HG03378 (cell line): ENCODE results near the gene C9orf85.
"Not testable (repeated sequence)": the region's sequence is repeated elsewhere in the genome, so short reads cannot be mapped to it uniquely, and the experiment has no call there.

Source experiments
- ATAC-seq: cut with Tn5 transposase; IDR thresholded peaks from one replicate; pipeline ENCODE4 v1.9.1; 2021; ENCODE audit warnings: mild to moderate bottlenecking, moderate library complexity; ENCODE audit not compliant: unreplicated experiment

C9orf85 gene

DNA sequence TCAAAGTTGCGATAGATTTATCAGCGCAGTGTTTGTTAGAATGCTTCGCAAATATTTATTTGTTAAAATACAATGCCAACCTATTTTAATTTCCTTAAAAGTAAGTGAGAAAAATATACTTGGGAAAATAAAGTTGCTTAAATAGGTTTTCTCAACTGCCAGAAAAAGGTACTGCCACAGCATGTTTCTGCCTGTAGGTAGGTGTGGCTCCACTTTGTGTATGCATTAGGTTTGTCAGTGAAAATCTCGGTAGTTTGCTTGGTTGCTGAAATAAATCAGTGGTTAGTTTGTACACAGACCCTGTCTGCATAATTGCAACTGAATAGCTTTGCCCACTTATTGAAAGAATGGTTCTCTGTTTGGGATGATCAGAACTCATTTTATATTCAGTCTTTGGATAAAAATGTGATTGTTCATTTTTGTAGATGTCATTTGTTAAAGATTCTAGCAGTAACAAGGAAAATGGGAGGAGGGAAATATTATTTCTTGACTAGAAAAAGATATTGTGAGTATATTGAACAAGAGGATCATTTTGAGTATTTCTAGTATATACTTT lies 25.7 kb downstream of the C9orf85 start:
- ATAC-seq, result no peak

DNA sequence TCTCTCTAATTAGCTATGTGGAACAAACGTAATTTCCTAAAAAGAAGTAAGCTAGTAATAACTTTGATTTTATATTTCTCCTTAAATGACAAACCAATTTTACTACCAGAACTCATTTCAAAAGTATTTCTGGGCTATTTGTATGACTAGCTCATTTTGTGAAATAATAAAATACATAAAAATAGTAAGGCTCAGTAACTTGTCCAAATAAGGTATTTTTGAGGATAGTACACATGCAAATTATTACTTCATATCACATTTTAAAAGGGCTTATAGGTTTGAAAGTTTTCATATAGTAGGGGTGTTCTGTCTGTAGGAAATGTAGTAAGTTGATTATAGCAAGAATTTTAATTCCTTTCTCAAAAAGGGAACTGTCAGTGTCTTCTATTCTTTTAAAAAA lies 26.5 kb downstream of the C9orf85 start:
- ATAC-seq, result no peak

DNA sequence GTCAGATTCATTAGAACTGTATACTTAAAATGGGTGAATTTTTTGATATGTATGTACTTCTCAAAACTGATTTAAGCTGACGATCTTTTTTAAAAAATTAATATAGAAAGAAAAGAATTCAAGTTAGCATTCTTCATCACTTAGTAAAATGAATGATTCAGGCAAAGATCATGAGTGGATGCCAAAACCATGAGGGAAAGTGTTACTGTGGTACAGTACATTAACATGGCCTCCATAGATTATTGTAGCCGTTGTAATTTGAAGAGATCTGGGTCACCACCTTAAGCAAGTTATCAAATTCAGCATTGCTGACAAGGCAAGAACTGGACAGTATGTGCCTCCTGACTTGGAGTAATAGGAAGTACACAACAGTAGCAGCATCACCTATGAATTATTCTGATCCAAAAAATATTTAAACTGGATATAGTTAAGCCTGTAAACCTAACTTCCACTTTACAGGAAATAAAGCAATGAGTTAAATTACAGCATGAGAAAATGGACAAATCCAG lies 29.7 kb downstream of the C9orf85 start:
- ATAC-seq, result no peak

GRCh38 chr9:71941998-71942567 lies 30.6 kb downstream of the C9orf85 start:
- ATAC-seq, result no peak

- ATAC-seq, result no peak
Measured at GRCh38 chr9:71944754-71945375, 33.4 kb downstream of the C9orf85 start.

GRCh38 chr9:71954652-71955051 lies 43.2 kb downstream of the C9orf85 start:
- ATAC-seq, result not testable (repeated sequence)

- ATAC-seq, result no peak
Measured at GRCh38 chr9:71955300-71955915, 44.0 kb downstream of the C9orf85 start.

DNA sequence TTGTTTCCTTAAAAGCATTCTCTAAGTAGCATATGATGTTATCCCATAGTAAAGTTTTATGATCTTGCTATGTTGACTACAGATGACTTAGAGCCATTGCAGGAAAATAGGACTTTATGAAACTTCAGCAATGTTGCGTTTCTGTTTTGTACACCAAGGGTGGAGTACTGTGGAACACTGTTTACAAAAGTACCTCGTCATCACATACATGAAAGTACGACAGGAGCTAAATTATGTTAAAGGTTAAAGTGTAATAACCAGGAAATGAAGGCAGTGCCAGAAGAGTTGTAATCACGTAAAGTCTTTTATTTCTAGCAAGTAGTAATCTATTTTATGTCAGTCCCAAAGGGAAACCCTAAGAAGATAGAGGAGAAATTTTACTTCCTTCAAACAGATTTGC lies 50.9 kb downstream of the C9orf85 start:
- ATAC-seq, result no peak

- not testable (repeated sequence) for ATAC-seq
Measured at GRCh38 chr9:71963471-71963996, 52.1 kb downstream of the C9orf85 start.

DNA sequence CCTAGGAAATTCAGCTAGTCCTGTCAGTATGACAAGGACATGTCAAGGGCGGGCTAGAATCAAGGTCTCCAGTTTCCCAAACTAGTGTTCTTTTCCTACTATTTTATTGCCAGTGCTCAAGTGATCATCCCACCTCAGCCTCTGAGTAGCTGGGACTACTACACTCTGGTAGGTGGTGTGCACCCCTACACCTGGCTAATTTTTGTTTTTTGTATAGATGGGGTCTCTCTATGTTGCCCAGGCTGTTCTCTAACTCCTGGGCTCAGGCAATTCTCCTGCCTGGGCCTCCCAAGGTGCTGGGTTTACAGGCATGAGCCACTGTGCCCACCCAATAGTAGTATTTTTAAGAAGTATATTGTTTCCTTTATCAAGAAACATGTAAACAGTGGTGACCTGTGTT lies 54.0 kb downstream of the C9orf85 start:
- no peak for ATAC-seq

- ATAC-seq, result no peak
Measured at GRCh38 chr9:71966601-71967000, 55.2 kb downstream of the C9orf85 start.

DNA sequence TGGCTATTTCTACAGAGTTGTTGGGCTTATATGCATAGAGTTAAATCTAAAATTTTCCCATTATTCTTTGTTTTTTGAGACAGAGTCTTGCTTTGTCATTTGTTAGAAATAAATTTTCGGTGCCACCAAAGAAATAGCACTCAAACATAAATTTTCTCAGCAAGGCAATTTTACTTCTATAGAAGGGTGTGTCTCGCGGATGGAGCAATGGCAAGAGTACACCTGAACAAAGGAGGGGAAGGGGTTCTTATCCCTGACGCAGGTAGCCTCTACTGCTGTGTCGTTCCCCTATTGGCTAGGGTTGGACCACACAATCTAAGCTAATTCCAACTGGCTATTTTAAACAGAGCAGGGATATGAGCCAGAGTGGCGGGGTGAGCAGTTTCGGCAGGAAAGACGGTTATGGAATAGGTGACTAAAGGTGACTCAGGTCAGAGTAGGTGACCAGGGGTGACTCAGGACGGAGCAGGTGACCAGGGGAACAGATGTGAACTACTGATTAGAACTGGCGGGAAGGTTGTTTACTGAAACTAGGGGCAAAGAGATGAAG lies 57.2 kb downstream of the C9orf85 start:
- no peak for ATAC-seq

DNA sequence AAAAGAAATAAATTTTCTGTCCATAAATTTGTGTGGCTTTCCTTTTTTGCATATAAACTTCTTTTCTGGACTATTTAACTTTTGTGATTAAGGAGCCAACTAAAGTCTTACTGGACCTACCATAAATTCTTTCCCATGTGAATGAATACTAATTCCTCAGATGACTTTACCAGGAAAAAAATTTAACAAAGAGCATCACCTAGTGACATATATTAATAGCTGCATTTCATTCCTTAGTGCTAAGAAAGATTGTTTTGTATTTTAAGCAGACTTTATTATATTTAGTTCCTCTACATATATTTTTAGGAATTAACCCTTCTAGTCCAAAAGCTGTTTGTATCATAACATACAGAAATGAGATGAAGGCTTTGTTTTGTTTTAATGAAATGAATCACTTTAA lies 64.4 kb downstream of the C9orf85 start:
- ATAC-seq, result no peak

DNA sequence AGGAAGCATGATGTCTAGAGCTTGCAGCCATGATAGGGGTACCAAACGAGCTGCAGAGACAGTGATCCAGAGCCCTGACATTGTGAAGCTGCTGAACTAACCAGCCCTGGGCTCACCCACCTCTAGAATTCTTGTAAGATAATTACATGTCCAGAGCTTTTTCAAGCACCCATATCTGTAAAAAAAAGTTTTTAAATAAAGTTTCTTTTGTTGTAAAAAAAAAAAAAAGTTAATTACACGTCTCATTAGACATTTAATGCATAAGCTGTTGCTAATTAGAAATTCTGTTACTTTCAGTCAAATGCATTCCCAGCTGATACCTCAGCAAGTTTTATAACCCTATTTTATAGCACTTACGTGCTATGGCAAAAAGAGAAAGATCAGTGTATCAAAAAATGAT lies 65.6 kb downstream of the C9orf85 start:
- no peak for ATAC-seq

DNA sequence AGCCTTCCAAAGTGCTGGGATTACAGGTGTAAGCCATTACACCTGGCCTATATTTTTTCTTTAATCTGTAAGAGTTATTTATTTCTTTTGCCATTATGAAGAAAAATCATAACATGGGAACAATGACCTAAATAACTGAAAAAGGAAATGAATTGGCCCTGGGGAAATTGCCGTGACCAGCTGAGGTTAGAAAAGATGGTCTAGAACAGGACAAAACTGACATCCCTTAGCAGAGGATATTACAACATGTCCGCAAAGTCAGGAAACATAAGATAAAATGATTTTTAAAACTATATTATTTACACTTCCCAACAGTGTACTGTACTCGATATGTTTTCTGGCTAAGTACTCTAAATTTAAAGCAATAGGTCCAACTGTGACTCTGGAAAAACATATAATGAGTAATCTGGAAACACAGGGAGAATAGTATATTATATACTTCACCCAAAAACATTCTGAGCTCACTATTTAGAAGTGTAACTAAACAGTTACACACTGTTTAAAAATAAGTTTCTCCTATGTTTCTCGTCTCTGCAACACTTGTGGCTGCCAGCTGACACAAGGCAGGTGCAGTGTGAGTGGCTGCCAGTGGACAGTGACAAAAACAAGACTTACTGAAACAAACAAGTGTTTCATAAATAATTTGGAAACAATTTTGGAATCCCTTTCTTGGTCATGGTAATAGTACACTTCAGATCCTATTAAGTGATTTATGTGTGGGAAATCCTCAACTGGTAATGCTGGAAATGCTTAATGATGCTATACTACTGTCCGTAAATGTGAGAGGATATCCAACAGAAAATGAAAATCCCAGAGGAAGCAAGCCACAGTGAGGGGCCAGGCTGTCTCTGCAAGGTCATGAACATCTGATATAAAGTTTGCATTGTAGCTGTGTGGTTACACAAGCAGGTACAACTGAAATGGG lies 69.1 kb downstream of the C9orf85 start:
- ATAC-seq, result no peak

DNA sequence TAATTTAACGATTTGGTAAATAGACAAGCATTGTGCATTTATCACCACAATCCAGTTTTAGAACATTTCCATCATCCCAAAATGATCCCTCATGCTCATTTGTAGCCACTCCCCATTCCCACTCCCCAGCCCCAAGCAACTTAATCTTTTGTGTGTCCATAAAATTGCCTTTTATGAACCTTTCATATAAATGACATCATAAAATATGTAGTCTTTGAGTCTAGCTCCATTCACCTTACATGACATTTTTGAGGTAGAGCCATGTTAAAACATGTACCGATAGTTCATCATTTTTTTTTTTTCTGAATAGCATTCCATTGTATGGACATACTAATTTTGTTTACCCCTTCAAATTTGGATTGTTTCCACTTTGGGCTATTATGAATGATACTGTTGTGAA lies 70.5 kb downstream of the C9orf85 start:
- no peak for ATAC-seq

GRCh38 chr9:71984403-71984802 lies 73.0 kb downstream of the C9orf85 start:
- no peak for ATAC-seq

DNA sequence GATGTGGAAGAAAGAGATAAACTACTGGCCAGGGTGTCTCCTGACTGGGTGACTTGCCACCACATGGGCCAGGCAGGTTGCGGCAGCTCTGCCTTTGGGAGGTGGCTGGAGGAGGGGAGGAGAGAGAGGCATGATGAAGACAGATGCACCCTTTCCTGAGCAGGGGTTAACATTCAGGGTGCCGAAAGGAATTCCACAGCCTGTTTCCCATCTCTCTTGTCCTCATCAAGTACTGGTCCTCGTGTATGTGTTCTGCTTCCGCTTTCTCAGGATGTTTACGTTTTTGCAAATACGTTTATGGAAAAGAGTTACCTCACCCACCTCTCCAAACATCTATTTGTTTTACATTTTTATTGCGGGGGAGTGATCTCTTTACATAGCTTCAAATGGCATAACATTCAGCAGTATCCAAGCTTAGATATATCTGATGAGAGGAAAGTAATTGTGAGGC lies 73.4 kb downstream of the C9orf85 start:
- ATAC-seq, result no peak

DNA sequence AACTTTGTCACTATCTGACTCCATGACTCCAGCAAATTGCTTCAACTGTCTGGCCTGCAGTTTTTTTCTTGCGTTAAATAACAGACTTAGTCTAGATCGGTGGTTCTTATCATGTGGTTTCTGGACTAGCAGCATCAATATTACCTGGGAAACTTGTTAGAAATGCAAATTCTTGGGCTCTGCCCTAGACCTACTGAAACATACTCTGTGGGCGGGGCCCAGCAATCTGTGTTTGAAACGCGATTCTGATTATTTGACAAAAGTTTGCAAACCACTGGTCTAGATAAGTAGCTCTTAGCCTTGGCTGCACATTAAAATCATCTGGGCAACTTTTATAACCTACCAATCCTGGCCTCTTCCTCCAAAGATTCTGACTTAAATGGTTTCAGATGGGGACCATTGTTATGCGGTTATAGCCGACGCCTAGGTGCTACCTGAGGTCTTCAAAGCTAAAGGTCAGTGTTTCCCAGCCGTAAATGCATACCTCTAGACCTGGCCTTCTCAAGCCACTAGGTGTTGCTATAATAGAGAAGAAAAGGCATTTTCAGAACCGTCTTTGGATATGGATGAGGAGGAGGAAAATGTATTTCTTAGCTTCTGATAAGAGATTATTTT lies 74.0 kb downstream of the C9orf85 start:
- no peak for ATAC-seq

- ATAC-seq, result no peak
Measured at GRCh38 chr9:71986900-71987299, 75.5 kb downstream of the C9orf85 start.
